OCI-LY1 (cell line): ENCODE results near the gene MUC13.

Source experiments
- H2AFZ ChIP-seq: fragments of 200-600 bp; sonication (generic), shearing (Covaris generic); 2 replicates; pipeline ENCODE4 v1.6.0; 2014; ENCODE audit warnings: antibody characterized with exemption, mild to moderate bottlenecking, low read length
- H3F3A ChIP-seq: fragments of 200-600 bp; sonication (generic), shearing (Covaris generic); 2 replicates; pipeline ENCODE4 v1.6.0; 2014; ENCODE audit warnings: mild to moderate bottlenecking, antibody characterized with exemption, low read length, moderate library complexity; ENCODE audit not compliant: insufficient read depth
- H3K27ac ChIP-seq: fragments of 200-600 bp; sonication (generic); 2 replicates; pipeline ENCODE4 v1.5.1; 2014; ENCODE audit warnings: low read length, mixed run types, mild to moderate bottlenecking, low read depth; ENCODE audit not compliant: poor library complexity, severe bottlenecking
- H3K27me3 ChIP-seq: fragments of 200-600 bp; sonication (generic); 2 replicates; pipeline ENCODE4 v1.6.0; 2014; ENCODE audit warnings: antibody characterized with exemption, mild to moderate bottlenecking, low read length, moderate library complexity; ENCODE audit not compliant: insufficient read depth
- H3K36me3 ChIP-seq: fragments of 200-600 bp; sonication (generic); 2 replicates; pipeline ENCODE4 v1.6.1; 2014; ENCODE audit warnings: mild to moderate bottlenecking, antibody characterized with exemption, low read length, moderate library complexity, mixed read lengths; ENCODE audit not compliant: insufficient read depth
- H3K4me1 ChIP-seq: fragments of 200-600 bp; sonication (generic); 2 replicates; pipeline ENCODE4 v1.5.1; 2014; ENCODE audit warnings: mild to moderate bottlenecking, low read length, moderate library complexity; ENCODE audit not compliant: insufficient read depth, severe bottlenecking
- H3K4me2 ChIP-seq: fragments of 200-600 bp; sonication (generic), shearing (Covaris generic); 2 replicates; pipeline ENCODE4 v1.6.1; 2014; ENCODE audit warnings: low read length
- H3K4me3 ChIP-seq: fragments of 200-600 bp; sonication (generic); 2 replicates; pipeline ENCODE4 v1.5.1; 2014; ENCODE audit warnings: low read length, low read depth, mild to moderate bottlenecking, mixed read lengths; ENCODE audit not compliant: poor library complexity, severe bottlenecking
- H3K79me2 ChIP-seq: fragments of 200-600 bp; shearing (Covaris generic); 2 replicates; pipeline ENCODE4 v1.6.1; 2016; ENCODE audit warnings: mixed run types, low read length, mixed read lengths; ENCODE audit not compliant: insufficient read depth
- H3K9ac ChIP-seq: fragments of 200-600 bp; sonication (generic), shearing (Covaris generic); 2 replicates; pipeline ENCODE4 v1.6.1; 2014; ENCODE audit warnings: mild to moderate bottlenecking, low read length, mixed read lengths
- H3K9me2 ChIP-seq: fragments of 200-600 bp; sonication (generic), shearing (Covaris generic); 2 replicates; pipeline ENCODE4 v1.6.1; 2014; ENCODE audit warnings: low read depth, mild to moderate bottlenecking, low read length, mixed read lengths
- H3K9me3 ChIP-seq: fragments of 200-600 bp; shearing (Covaris generic); 2 replicates; pipeline ENCODE4 v1.6.1; 2014; ENCODE audit warnings: low read length, mixed read lengths
- H4K20me1 ChIP-seq: fragments of 200-600 bp; sonication (generic), shearing (Covaris generic); 2 replicates; pipeline ENCODE4 v1.6.0; 2016; ENCODE audit warnings: mild to moderate bottlenecking, low read length; ENCODE audit not compliant: insufficient read depth
- CTCF ChIP-seq: fragments of 200-600 bp; sonication (generic), shearing (Covaris generic); IDR thresholded peaks from 2 replicates; pipeline ENCODE4 v1.5.1; 2017; ENCODE audit warnings: mild to moderate bottlenecking, antibody characterized with exemption, low read length, moderate library complexity, mixed read lengths
- EZH2 ChIP-seq: fragments of 200-600 bp; sonication (generic), shearing (Covaris generic); IDR thresholded peaks from 2 replicates; pipeline ENCODE4 v1.8.0; 2017; ENCODE audit warnings: borderline replicate concordance, mixed run types, mild to moderate bottlenecking, antibody characterized with exemption, low read length, moderate library complexity, mixed read lengths

MUC13 gene

DNA sequence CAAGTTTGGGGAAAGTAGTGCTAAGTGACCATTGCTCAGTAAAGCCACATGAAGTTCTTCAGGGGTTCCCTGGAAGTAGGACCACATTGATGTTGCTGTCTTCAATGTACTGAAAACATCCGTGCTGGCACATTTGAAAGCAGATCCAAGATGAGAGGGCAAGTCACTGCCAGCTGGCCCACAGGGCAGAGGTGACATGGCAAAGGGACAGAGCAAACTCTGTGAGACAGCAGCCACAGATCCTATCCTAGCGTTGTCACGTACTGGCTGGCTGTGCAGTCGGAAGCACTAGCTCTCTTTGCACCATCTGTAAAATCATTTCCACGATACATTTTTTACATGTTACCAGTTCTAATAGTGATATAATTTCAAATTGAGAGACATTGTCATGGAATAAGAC, 13.8 kb downstream of the MUC13 start:
- Histone ChIP-seq H3K9me3 (no peaks in the 10 kb centered on the region), H3K36me3 (no peaks in the 10 kb centered on the region), H3K4me1 (no peaks in the 10 kb centered on the region), H3F3A (no peaks in the 10 kb centered on the region), H4K20me1 (no peaks in the 10 kb centered on the region), H3K4me3 (no peak overlapping the region), H3K27me3 (no peaks in the 10 kb centered on the region; the same call in 1 of the 2 replicates), H2AFZ (no peak overlapping the region), H3K4me2 (no peak overlapping the region), H3K79me2 (no peaks in the 10 kb centered on the region), H3K27ac (no peak overlapping the region), H3K9me2 (no peaks in the 10 kb centered on the region), H3K9ac (no peak overlapping the region)
- TF ChIP-seq EZH2, result no peak
- TF ChIP-seq CTCF, result no peak

DNA sequence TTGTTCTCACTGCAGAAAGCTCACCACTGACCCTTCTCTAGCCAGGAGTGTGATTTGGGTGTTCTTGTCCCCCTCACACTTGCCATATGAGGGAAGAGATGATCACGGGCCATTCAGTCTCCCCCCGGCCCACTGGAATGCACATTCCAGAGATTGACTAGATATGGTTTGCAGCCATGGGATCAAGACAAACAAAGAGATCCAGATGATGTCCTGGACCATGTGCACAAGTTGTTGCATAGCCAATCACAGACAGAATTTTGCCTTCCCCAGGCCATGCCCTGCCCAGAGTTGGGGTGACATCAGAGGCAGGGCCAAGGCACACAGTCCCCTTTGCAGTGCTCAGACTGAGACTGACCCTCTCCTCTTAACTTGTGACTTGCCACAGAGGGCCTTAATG, 14.8 kb downstream of the MUC13 start:
- Histone ChIP-seq H3K79me2 (no peaks in the 10 kb centered on the region), H3K27ac (no peak overlapping the region), H3K9ac (no peak overlapping the region), H3K9me2 (no peaks in the 10 kb centered on the region), H3K4me1 (no peaks in the 10 kb centered on the region), H3K4me3 (no peak overlapping the region), H3K9me3 (no peaks in the 10 kb centered on the region), H3K4me2 (no peak overlapping the region), H3K36me3 (no peaks in the 10 kb centered on the region), H3K27me3 (no peaks in the 10 kb centered on the region; the same call in 1 of the 2 replicates), H2AFZ (no peak overlapping the region), H4K20me1 (no peaks in the 10 kb centered on the region), H3F3A (no peaks in the 10 kb centered on the region)
- no peak for TF ChIP-seq EZH2
- no peak for TF ChIP-seq CTCF

GRCh38 chr3:124918524-124918923, 16.0 kb downstream of the MUC13 start:
- no peaks in the 10 kb centered on the region for H3K4me1 ChIP-seq
- H3K79me2 ChIP-seq, result no peaks in the 10 kb centered on the region
- H3F3A ChIP-seq, result no peaks in the 10 kb centered on the region
- H3K9me2 ChIP-seq, result no peaks in the 10 kb centered on the region
- no peak overlapping the region for H3K27ac ChIP-seq
- no peak overlapping the region for H3K4me2 ChIP-seq
- H3K4me3 ChIP-seq, result no peak overlapping the region
- H3K27me3 ChIP-seq, result no peaks in the 10 kb centered on the region; the same call in 1 of the 2 replicates
- no peaks in the 10 kb centered on the region for H3K36me3 ChIP-seq
- TF ChIP-seq CTCF, result no peak
- TF ChIP-seq EZH2, result no peak
- no peaks in the 10 kb centered on the region for H4K20me1 ChIP-seq
- H2AFZ ChIP-seq, result no peak overlapping the region
- H3K9me3 ChIP-seq, result no peaks in the 10 kb centered on the region
- no peak overlapping the region for H3K9ac ChIP-seq
